ENCODE measurements around the gene CCDC137. TPM values are rescaled to one million over a fixed set of nuclear protein-coding genes. Genes with fewer than 3 reads are reported as not detected.
"Not testable (repeated sequence)": the region's sequence is repeated elsewhere in the genome, so short reads cannot be mapped to it uniquely, and the experiment has no call there.

CCDC137 gene
- 60.4 and 68.6 TPM in 2 replicates for total RNA-seq (2014; rRNA removed; shearing (Covaris generic))

- peak; percentile 99 for DNase-seq (ENCODE audit: low read depth)
These were observed at the start of gene CCDC137, which contains the start of gene OXLD1 for GRCh38 chr17:81666342-81667191. Gene CCDC137 (plus strand): TSS chr17:81666737. CDS start chr17:81666767, 30 bp downstream. Gene OXLD1 (minus strand): TSS chr17:81666605. CDS start chr17:81666577, 28 bp downstream.

- no peak for DNase-seq (ENCODE audit: low read depth)
These were observed 49.7 kb upstream of the CCDC137 start for GRCh38 chr17:81616877-81617276.

GRCh38 chr17:81618307-81618706, 48.2 kb upstream of the CCDC137 start:
- not testable (repeated sequence) for DNase-seq (ENCODE audit: low read depth)

- DNase-seq (ENCODE audit: low read depth): no peak
These were observed 44.9 kb upstream of the CCDC137 start for GRCh38 chr17:81621494-81622130.

GRCh38 chr17:81630274-81630673, 36.3 kb upstream of the CCDC137 start:
- no peak for DNase-seq (ENCODE audit: low read depth)

GRCh38 chr17:81631482-81631881, 35.1 kb upstream of the CCDC137 start:
- no peak for DNase-seq (ENCODE audit: low read depth)

GRCh38 chr17:81635431-81635830, 31.1 kb upstream of the CCDC137 start:
- no peak for DNase-seq (ENCODE audit: low read depth)

- peak; percentile 70 for DNase-seq (ENCODE audit: low read depth)
These were observed 30.5 kb upstream of the CCDC137 start for GRCh38 chr17:81635973-81636504.

GRCh38 chr17:81636505-81637288, 29.8 kb upstream of the CCDC137 start, which contains the start of the genes NPLOC4 and TSPAN10:
Gene NPLOC4 (minus strand): TSS chr17:81637112. CDS start chr17:81636930, 182 bp downstream.
Gene TSPAN10 (plus strand): TSS chr17:81637196. CDS start chr17:81642413, 5,217 bp downstream.
- peak; percentile 92 for DNase-seq (ENCODE audit: low read depth)

- DNase-seq (ENCODE audit: low read depth): no peak
These were observed 27.9 kb upstream of the CCDC137 start for GRCh38 chr17:81638683-81639082.

GRCh38 chr17:81640011-81640410, 26.5 kb upstream of the CCDC137 start:
- DNase-seq (ENCODE audit: low read depth): no peak

GRCh38 chr17:81641825-81642489, 24.6 kb upstream of the CCDC137 start:
- DNase-seq (ENCODE audit: low read depth): peak; percentile 75

GRCh38 chr17:81644496-81644895, 22.0 kb upstream of the CCDC137 start:
- DNase-seq (ENCODE audit: low read depth): no peak

GRCh38 chr17:81644976-81645952, 21.3 kb upstream of the CCDC137 start:
- no peak for DNase-seq (ENCODE audit: low read depth)

- no peak for DNase-seq (ENCODE audit: low read depth)
These were observed 19.5 kb upstream of the CCDC137 start for GRCh38 chr17:81646869-81647600.

GRCh38 chr17:81647640-81648012, 18.9 kb upstream of the CCDC137 start:
- DNase-seq (ENCODE audit: low read depth): no peak

- DNase-seq (ENCODE audit: low read depth): no peak
These were observed 18.4 kb upstream of the CCDC137 start for GRCh38 chr17:81648013-81648706.

- DNase-seq (ENCODE audit: low read depth): no peak
These were observed 17.8 kb upstream of the CCDC137 start for GRCh38 chr17:81648707-81649085.

- no peak for DNase-seq (ENCODE audit: low read depth)
These were observed 15.6 kb upstream of the CCDC137 start for GRCh38 chr17:81650951-81651350.
